GM12891 (cell line): Measurements from ENCODE around the gene LDB3.

Experiments
- DNase-seq: peaks from one replicate; pipeline ENCODE4 v3.0.0; 2011; ENCODE audit warnings: low spot score; ENCODE audit not compliant: insufficient read length
- FAIRE-seq: peaks from 2 replicates; lab custom pipeline; 2011; peaks lifted over from hg19 to GRCh38; lab: Jason Lieb, UNC
- PAX5 ChIP-seq: IDR thresholded peaks from 2 replicates; pipeline ENCODE4 v1.6.1; 2011; ENCODE audit warnings: low read length, moderate library complexity, mild to moderate bottlenecking; ENCODE audit not compliant: insufficient read depth, severe bottlenecking
- POLR2A ChIP-seq: IDR thresholded peaks from 2 replicates; pipeline ENCODE4 v1.6.1; 2011; ENCODE audit warnings: low read depth, low read length, control low read depth
- POLR2AphosphoS5 ChIP-seq: IDR thresholded peaks from 2 replicates; pipeline ENCODE4 v1.6.1; 2011; ENCODE audit warnings: low read depth, low read length, control low read depth
- POU2F2 ChIP-seq: IDR thresholded peaks from 2 replicates; pipeline ENCODE4 v1.6.1; 2011; ENCODE audit warnings: low read depth, mild to moderate bottlenecking, control low read depth, low read length, moderate library complexity
- SPI1 ChIP-seq: IDR thresholded peaks from 2 replicates; pipeline ENCODE4 v1.6.1; 2011; ENCODE audit warnings: low read depth, low read length, control low read depth
- TAF1 ChIP-seq: IDR thresholded peaks from 2 replicates; pipeline ENCODE4 v1.6.1; 2011; ENCODE audit warnings: low read depth, low read length, control low read depth

LDB3 gene

DNA sequence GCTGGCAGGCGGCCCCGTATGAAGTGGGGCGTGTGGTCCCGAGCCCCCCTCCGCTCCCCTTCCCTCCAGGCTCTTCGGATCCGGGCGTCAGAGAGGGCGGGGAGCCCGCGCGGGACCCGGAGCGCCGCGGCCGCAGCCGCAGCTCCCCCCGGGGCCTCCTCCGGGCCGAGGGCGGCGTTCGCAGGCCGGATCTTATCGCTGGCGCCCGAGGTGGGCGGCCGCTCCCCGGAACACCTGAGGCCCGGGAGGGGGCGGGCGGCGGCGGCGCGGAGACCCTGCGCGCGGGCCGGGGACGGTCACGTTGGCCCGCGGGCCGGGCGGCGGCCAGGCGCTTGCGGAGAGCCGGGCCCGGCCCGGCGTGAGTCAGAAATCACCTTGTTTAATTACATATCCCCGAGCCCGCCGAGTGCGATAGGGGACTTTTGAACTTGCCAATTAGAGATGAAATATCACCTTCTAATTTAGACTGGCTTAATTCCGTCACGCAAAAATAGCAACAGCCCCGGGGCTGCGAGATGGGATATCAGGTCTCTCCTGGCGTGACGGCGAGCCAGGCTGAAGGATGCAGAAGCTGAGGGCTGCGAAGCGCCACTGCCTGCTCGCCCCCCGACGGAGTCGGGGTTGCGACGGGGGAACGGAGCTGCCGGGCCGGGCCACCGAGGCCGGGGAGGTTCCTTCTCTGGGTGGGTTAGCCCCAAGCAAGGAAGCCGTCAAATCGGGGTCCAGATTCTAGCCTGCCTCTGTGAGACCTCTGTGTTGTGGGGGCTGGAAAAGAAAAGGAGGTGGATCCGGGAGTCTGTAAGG lies 43.4 kb downstream of the LDB3 start:
- peak; percentile 75 for DNase-seq
- TF ChIP-seq SPI1: no peak
- TF ChIP-seq POLR2A: no peak; the same call in 1 of the 2 replicates
- no peak; the same call in 1 of the 2 replicates for TF ChIP-seq TAF1
- TF ChIP-seq POU2F2: no peak
- no peak for TF ChIP-seq PAX5
- TF ChIP-seq POLR2AphosphoS5: no peak; the same call in 1 of the 2 replicates
- no peak for FAIRE-seq

- FAIRE-seq (peak; percentile 89), DNase-seq (peak; percentile 78)
- peak; percentile 27; the same call in 1 of the 2 replicates for TF ChIP-seq POLR2AphosphoS5
- no peak for TF ChIP-seq PAX5
- TF ChIP-seq SPI1: peak; percentile 97
- peak; percentile 66 for TF ChIP-seq POLR2A
- TF ChIP-seq POU2F2: peak; percentile 20; the same call in 1 of the 2 replicates
- TF ChIP-seq TAF1: peak; percentile 66; the same call in 1 of the 2 replicates
These were observed 44.0 kb downstream of the LDB3 start for GRCh38 chr10:86712317-86712707.

- TF ChIP-seq SPI1: no peak
- DNase-seq (no peak), FAIRE-seq (peak; percentile 52)
These were observed 47.0 kb downstream of the LDB3 start for GRCh38 chr10:86715156-86715795.

- FAIRE-seq (no peak), DNase-seq (no peak)
- TF ChIP-seq PAX5: no peak
- TF ChIP-seq SPI1: no peak
- TF ChIP-seq POLR2AphosphoS5: no peak
- no peak for TF ChIP-seq TAF1
- TF ChIP-seq POLR2A: no peak
- no peak for TF ChIP-seq POU2F2
These were observed 47.5 kb downstream of the LDB3 start for GRCh38 chr10:86715836-86716235.

DNA sequence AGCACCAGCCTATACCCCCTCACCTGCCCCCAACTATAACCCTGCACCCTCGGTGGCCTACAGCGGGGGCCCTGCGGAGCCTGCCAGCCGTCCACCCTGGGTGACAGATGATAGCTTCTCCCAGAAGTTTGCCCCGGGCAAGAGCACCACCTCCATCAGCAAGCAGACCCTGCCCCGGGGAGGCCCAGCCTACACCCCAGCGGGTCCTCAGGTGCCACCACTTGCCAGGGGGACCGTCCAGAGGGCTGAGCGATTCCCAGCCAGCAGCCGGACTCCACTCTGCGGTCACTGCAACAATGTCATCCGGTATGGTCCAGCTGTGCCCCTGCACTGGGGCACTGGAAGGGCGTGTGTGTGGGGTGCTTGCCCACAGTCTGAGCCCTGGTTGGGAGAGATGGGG lies 48.2 kb downstream of the LDB3 start:
- no peak for FAIRE-seq
- TF ChIP-seq TAF1 (no peak), POU2F2 (no peak), PAX5 (no peak), POLR2AphosphoS5 (no peak), SPI1 (no peak), POLR2A (no peak)
- DNase-seq: no peak

DNA sequence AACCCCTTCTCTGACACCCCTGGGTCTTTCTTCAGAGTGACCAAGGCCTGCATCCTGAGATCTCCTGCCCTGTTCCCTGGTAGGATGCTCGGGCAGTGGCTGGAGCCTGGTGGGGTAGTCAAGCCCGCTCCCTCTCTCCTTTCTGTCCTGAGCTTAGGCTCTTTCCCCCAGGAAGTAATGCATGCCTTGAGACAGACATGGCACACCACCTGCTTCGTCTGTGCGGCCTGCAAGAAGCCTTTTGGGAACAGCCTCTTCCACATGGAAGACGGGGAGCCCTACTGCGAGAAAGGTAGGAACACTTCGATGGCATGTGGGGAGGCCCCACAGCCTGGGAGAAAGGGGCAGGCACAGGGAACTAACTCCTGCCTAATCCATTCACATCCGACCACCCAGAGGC lies 50.2 kb downstream of the LDB3 start:
- no peak for TF ChIP-seq POLR2AphosphoS5
- no peak for TF ChIP-seq TAF1
- TF ChIP-seq POLR2A: no peak
- no peak for TF ChIP-seq PAX5
- no peak for TF ChIP-seq SPI1
- no peak for TF ChIP-seq POU2F2
- DNase-seq (no peak), FAIRE-seq (no peak)

GRCh38 chr10:86721232-86721631 lies 52.9 kb downstream of the LDB3 start:
- no peak for FAIRE-seq
- no peak for DNase-seq
- TF ChIP-seq POLR2A (no peak), PAX5 (no peak), POLR2AphosphoS5 (no peak), SPI1 (no peak), TAF1 (no peak), POU2F2 (no peak)

DNA sequence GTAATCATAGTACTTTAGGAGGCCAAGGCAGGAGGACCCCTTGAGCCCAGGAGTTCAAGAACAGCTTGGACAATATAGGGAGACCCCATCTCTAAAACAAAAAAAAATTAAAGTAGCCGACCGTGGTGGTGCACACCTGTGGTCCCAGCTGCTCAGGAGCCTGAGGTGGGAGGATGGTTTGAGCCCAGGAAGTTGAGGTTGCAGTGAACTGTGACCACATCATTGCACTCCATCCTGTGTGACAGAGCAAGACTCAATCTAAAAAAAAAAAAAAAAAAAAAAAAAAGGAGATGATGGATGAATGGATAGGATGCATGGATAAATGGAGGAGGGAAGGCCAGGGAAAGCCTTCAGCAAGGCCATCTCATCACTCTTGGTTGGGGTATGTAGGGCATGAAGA lies 54.7 kb downstream of the LDB3 start:
- FAIRE-seq (no peak), DNase-seq (no peak)
- no peak for TF ChIP-seq POLR2A
- TF ChIP-seq SPI1: no peak
- TF ChIP-seq PAX5: no peak
- TF ChIP-seq TAF1: no peak
- TF ChIP-seq POLR2AphosphoS5: no peak
- no peak for TF ChIP-seq POU2F2

DNA sequence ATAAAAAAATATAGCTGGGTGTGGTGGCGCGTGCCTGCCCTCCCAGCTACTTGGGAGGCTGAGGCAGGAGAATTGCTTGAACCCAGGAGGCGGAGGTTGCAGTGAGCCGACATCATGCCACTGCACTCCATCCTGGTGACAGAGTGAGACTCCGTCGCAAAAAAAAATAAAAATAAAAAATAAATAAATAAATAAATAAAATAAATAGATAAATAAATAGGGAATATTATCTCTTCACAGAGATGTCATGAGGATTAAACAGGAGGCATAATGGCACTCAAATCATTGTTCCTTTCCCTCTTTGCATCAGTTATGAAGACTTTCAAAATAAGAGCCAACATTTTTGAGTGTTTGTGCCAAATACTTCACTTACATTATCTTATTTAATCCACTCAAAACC lies 56.1 kb downstream of the LDB3 start:
- no peak for TF ChIP-seq PAX5
- no peak for TF ChIP-seq POLR2A
- TF ChIP-seq SPI1: no peak
- no peak for TF ChIP-seq POU2F2
- no peak for TF ChIP-seq POLR2AphosphoS5
- FAIRE-seq (no peak), DNase-seq (no peak)
